CD14-positive monocyte (primary cell): ENCODE data around the gene DCAF8L2. TPM values are rescaled to one million over a fixed set of nuclear protein-coding genes. Genes with fewer than 3 reads are reported as not detected.
"Not testable (repeated sequence)": the region's sequence is repeated elsewhere in the genome, so short reads cannot be mapped to it uniquely, and the experiment has no call there.

Experiments used
- DNase-seq, 3 donors: peaks; one replicate each; pipeline ENCODE4 v3.0.0-alpha.2; 2011 to 2022
- H2AFZ ChIP-seq: 2 replicates; pipeline ENCODE4 v1.6.0; 2012; ENCODE audit warnings: mild to moderate bottlenecking, low read depth, low read length, inconsistent platforms; ENCODE audit not compliant: insufficient read depth, poor library complexity, severe bottlenecking
- H3K27ac ChIP-seq, 2 donors: 1 replicate in 1 of 2; 2 replicates in 1 of 2; pipeline ENCODE4 v1.5.1; 2012 to 2013; ENCODE audit warnings: low read length in 2 of 2, control low read depth in 1 of 2, inconsistent platforms in 1 of 2, low read depth in 1 of 2, mild to moderate bottlenecking in 1 of 2
- H3K27me3 ChIP-seq, 2 donors: one replicate each; pipeline versions ENCODE4 v1.6.0 to v1.6.1; 2011 to 2013; ENCODE audit warnings: low read length in 2 of 2; ENCODE audit not compliant: control insufficient read depth in 2 of 2, insufficient read depth in 2 of 2
- H3K36me3 ChIP-seq, 2 donors: replicated peaks in 1 of 2; 1 replicate in 1 of 2; 2 replicates in 1 of 2; pipeline versions ENCODE4 v1.5.1 to v1.6.1; 2012 to 2013; ENCODE audit warnings: low read length in 2 of 2, control low read depth in 1 of 2, inconsistent platforms in 1 of 2, mild to moderate bottlenecking in 1 of 2; ENCODE audit not compliant: insufficient read depth in 2 of 2, control insufficient read depth in 1 of 2
- H3K4me1 ChIP-seq, 2 donors: 1 replicate in 1 of 2; 2 replicates in 1 of 2; pipeline versions ENCODE4 v1.5.1 to v1.6.1; 2012 to 2013; ENCODE audit warnings: low read length in 2 of 2, control low read depth in 1 of 2, inconsistent platforms in 1 of 2, mild to moderate bottlenecking in 1 of 2, moderate library complexity in 1 of 2; ENCODE audit not compliant: insufficient read depth in 2 of 2, control insufficient read depth in 1 of 2
- H3K4me2 ChIP-seq: replicated peaks from 2 replicates; pipeline ENCODE3; 2012; ENCODE audit warnings: low read length, moderate library complexity, mild to moderate bottlenecking; ENCODE audit not compliant: poor library complexity, severe bottlenecking; ENCODE audit errors: extremely low read depth
- H3K4me3 ChIP-seq, 3 experiments: fragments of 200-600 bp in 1 of 3; sonication (generic) in 1 of 3; replicated peaks in 1 of 3; 1 replicate in 2 of 3; 2 replicates in 1 of 3; pipeline ENCODE4 v1.5.1; 2011 to 2013; ENCODE audit warnings: low read length in 3 of 3, mild to moderate bottlenecking in 3 of 3, control low read depth in 2 of 3, low read depth in 2 of 3, inconsistent platforms in 1 of 3, moderate library complexity in 1 of 3
- H3K79me2 ChIP-seq: 2 replicates; pipeline ENCODE4 v1.6.0; 2012; ENCODE audit warnings: mild to moderate bottlenecking, control low read depth, inconsistent platforms, low read length, moderate library complexity; ENCODE audit not compliant: insufficient read depth
- H3K9ac ChIP-seq: 2 replicates; pipeline ENCODE4 v1.6.0; 2017; ENCODE audit warnings: low read length, mild to moderate bottlenecking; ENCODE audit not compliant: insufficient read depth, poor library complexity, severe bottlenecking
- H3K9me3 ChIP-seq, 2 donors: replicated peaks in 1 of 2; 1 replicate in 1 of 2; 2 replicates in 1 of 2; pipeline versions ENCODE4 v1.5.1 to v1.6.1; 2012 to 2013; ENCODE audit warnings: low read length in 2 of 2, control low read depth in 1 of 2; ENCODE audit not compliant: control insufficient read depth in 1 of 2, insufficient read depth in 1 of 2
- H4K20me1 ChIP-seq: 2 replicates; pipeline ENCODE4 v1.6.0; 2012; ENCODE audit warnings: mild to moderate bottlenecking, low read length, control low read depth, moderate library complexity; ENCODE audit not compliant: insufficient read depth
- H3K27ac Mint-ChIP-seq, 7 donors: one replicate each; pipeline ENCODE4 v1.8.0; 2020; ENCODE audit warnings: mild to moderate bottlenecking in 7 of 7, mixed read lengths in 7 of 7, moderate library complexity in 6 of 7, inconsistent platforms in 2 of 7
- H3K27me3 Mint-ChIP-seq, 3 donors: one replicate each; pipeline ENCODE4 v1.8.0; 2021 to 2022; ENCODE audit warnings: low read depth in 3 of 3, mild to moderate bottlenecking in 3 of 3, mixed read lengths in 3 of 3, moderate library complexity in 3 of 3, inconsistent platforms in 1 of 3
- H3K36me3 Mint-ChIP-seq, 2 donors: one replicate each; pipeline ENCODE4 v1.8.0; 2020; ENCODE audit warnings: mixed read lengths in 2 of 2, inconsistent platforms in 1 of 2, mild to moderate bottlenecking in 1 of 2
- H3K4me1 Mint-ChIP-seq: one replicate; pipeline ENCODE4 v1.8.0; 2020; ENCODE audit warnings: mild to moderate bottlenecking, mixed read lengths
- H3K4me3 Mint-ChIP-seq, 2 donors: one replicate each; pipeline ENCODE4 v1.8.0; 2020; ENCODE audit warnings: mild to moderate bottlenecking in 2 of 2, mixed read lengths in 2 of 2, moderate library complexity in 1 of 2
- H3K9me3 Mint-ChIP-seq, 7 donors: one replicate each; pipeline ENCODE4 v1.8.0; 2020 to 2022; ENCODE audit warnings: mixed read lengths in 7 of 7, mild to moderate bottlenecking in 6 of 7, moderate library complexity in 6 of 7, inconsistent platforms in 2 of 7
- WGBS: methylation state at CpG from one replicate; pipeline ENCODE4 v1.1.5; 2013; ENCODE audit warnings: missing lambda C conversion rate; ENCODE audit not compliant: insufficient coverage; 5-methylcytosine and 5-hydroxymethylcytosine counted together
- intact Hi-C, 2 donors: fragments of 100-400 bp; cut with micrococcal nuclease; formaldehyde crosslinking; loops; one replicate each; pipeline versions ENCODE4 v1.15.0 to v1.15.1; 2023
- polyA plus RNA-seq, 3 donors: library from polyadenylated mRNA; depleted of rRNA in 1 of 3; unstranded in 2 of 3; stranded (reverse) in 1 of 3; fragments of 300-500 nt in 2 of 3; fragments of >200 nt in 1 of 3; fragmentation: Illumina TruSeq in 2 of 3; gene quantifications; 1 replicate in 2 of 3; 2 replicates in 1 of 3; pipeline ENCODE4 v1.2.3, GENCODE V29; 2012 to 2021
- TF ChIP-seq, protein P1 (sequence below): fragments of 200-600 bp; IDR thresholded peaks from one replicate; pipeline ENCODE4 v1.8.0; 2022; ENCODE audit warnings: antibody characterized with exemption, mild to moderate bottlenecking

DCAF8L2 gene
- polyA plus RNA-seq, 3 donors: not detected

DNA sequence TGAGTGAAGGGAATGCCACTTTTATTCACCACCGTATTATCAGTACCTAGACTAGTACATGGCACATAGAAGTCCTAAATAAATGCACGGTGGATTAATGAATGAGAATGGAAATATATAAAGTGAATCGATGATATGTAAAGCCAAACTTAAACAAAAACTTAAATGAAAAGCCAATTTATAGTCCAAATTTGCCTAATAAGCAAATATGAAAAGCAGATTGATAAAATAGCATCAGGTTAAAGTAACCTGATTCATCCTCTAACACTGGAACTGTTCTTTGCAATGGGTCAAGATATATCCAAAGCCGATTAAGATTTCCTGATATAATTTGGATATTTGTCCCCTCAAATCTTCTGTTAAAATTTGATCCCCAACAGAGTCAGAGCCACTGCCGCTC, 150.8 kb downstream of the DCAF8L2 start:
- Mint-ChIP-seq H3K27me3 (no peaks in the 10 kb centered on the region), H3K36me3 (no peaks in the 10 kb centered on the region), H3K27ac (no peak overlapping the region), H3K4me3 (no peak overlapping the region), H3K9me3 (peaks cover 0 to 4% (median 0%) of the 10 kb centered on the region in 7 donors), H3K4me1 (no peaks in the 10 kb centered on the region)
- no peak overlapping the region for H3K27ac ChIP-seq
- no peak overlapping the region for H3K4me3 ChIP-seq
- no peaks in the 10 kb centered on the region for H3K9me3 ChIP-seq
- DNase-seq: no peak
- H3K4me2 ChIP-seq: no peak overlapping the region
- H2AFZ ChIP-seq: no peak overlapping the region
- intact Hi-C loops: no loop called here
- H3K36me3 ChIP-seq: no peaks in the 10 kb centered on the region
- H3K9ac ChIP-seq: no peak overlapping the region
- no peaks in the 10 kb centered on the region for H3K79me2 ChIP-seq
- no CpG with 5 or more reads among the region's 5 CpGs for WGBS
- no peaks in the 10 kb centered on the region for H3K27me3 ChIP-seq
- H4K20me1 ChIP-seq: no peaks in the 10 kb centered on the region
- TF ChIP-seq, protein P1, sequence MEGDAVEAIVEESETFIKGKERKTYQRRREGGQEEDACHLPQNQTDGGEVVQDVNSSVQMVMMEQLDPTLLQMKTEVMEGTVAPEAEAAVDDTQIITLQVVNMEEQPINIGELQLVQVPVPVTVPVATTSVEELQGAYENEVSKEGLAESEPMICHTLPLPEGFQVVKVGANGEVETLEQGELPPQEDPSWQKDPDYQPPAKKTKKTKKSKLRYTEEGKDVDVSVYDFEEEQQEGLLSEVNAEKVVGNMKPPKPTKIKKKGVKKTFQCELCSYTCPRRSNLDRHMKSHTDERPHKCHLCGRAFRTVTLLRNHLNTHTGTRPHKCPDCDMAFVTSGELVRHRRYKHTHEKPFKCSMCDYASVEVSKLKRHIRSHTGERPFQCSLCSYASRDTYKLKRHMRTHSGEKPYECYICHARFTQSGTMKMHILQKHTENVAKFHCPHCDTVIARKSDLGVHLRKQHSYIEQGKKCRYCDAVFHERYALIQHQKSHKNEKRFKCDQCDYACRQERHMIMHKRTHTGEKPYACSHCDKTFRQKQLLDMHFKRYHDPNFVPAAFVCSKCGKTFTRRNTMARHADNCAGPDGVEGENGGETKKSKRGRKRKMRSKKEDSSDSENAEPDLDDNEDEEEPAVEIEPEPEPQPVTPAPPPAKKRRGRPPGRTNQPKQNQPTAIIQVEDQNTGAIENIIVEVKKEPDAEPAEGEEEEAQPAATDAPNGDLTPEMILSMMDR: no peak
- H3K4me1 ChIP-seq: no peaks in the 10 kb centered on the region

DNA sequence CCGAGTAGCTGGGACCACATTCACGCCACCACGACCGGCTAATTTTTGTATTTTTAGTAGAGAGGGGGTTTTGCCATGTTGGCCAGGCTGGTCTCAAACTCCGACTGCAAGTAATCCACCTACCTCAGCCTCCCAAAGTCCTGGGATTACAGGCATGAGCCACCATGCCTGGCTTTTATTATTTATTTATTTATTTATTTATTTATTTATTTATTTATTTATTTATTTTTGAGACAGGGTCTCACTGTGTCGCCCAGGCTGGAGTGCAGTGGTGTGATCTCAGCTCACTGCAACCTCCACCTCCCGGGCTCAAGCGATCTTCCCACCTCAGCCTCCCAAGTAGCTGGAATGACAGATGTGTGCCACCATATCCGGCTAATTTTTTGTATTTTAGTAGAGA, 153.4 kb downstream of the DCAF8L2 start:
- H3K27ac Mint-ChIP-seq, H3K9me3 Mint-ChIP-seq, H3K36me3 Mint-ChIP-seq, H4K20me1 ChIP-seq, H3K27me3 ChIP-seq, H3K4me1 Mint-ChIP-seq, H2AFZ ChIP-seq, H3K4me1 ChIP-seq, H3K4me2 ChIP-seq, H3K4me3 ChIP-seq, H3K27ac ChIP-seq, DNase-seq, H3K79me2 ChIP-seq, H3K9ac ChIP-seq, H3K27me3 Mint-ChIP-seq, H3K36me3 ChIP-seq, H3K4me3 Mint-ChIP-seq, intact Hi-C loops: not testable (repeated sequence)
- WGBS: 100% methylated on average over 1 of the region's 9 CpGs
- peaks cover 0 to 10% of the 10 kb centered on the region in 2 donors for H3K9me3 ChIP-seq
